Chondrocyte (in vitro differentiated cells): ENCODE measurements around the gene HHAT. TPM values are rescaled to one million over a fixed set of nuclear protein-coding genes. Genes with fewer than 3 reads are reported as not detected.

ENCODE experiments used
- DNase-seq: peaks from one replicate; pipeline ENCODE4 v3.0.0; 2021; ENCODE audit warnings: mixed read lengths, low spot score
- H3K27ac Mint-ChIP-seq: one replicate; pipeline ENCODE4 v1.8.0; 2021; ENCODE audit warnings: mild to moderate bottlenecking, moderate library complexity, mixed read lengths; ENCODE audit not compliant: unreplicated experiment
- H3K27me3 Mint-ChIP-seq: 2 replicates; pipeline ENCODE4 v1.8.0; 2021; ENCODE audit warnings: low read depth, mixed read lengths
- H3K36me3 Mint-ChIP-seq: 2 replicates; pipeline ENCODE4 v1.8.0; 2021; ENCODE audit warnings: low read depth, mixed read lengths
- H3K4me1 Mint-ChIP-seq: 2 replicates; pipeline ENCODE4 v1.8.0; 2021; ENCODE audit warnings: low read depth, mild to moderate bottlenecking, mixed read lengths
- H3K4me3 Mint-ChIP-seq: one replicate; pipeline ENCODE4 v1.8.0; 2021; ENCODE audit warnings: mild to moderate bottlenecking, moderate library complexity, mixed read lengths; ENCODE audit not compliant: unreplicated experiment
- H3K9me3 Mint-ChIP-seq: 2 replicates; pipeline ENCODE4 v1.8.0; 2021; ENCODE audit warnings: low read depth, mixed read lengths
- total RNA-seq: library from RNA; stranded (reverse); gene quantifications from 3 replicates; pipeline ENCODE4 v1.2.1, GENCODE V29; 2021
- TF ChIP-seq, protein P1 (sequence below): fragments of 200-600 bp; sonication (generic); IDR thresholded peaks from 2 replicates; pipeline ENCODE4 v1.5.0; 2021; ENCODE audit warnings: antibody characterized with exemption, mild to moderate bottlenecking, moderate library complexity

HHAT gene
- total RNA-seq, 1 donor from 2014 or later, result 6.4 TPM

DNA sequence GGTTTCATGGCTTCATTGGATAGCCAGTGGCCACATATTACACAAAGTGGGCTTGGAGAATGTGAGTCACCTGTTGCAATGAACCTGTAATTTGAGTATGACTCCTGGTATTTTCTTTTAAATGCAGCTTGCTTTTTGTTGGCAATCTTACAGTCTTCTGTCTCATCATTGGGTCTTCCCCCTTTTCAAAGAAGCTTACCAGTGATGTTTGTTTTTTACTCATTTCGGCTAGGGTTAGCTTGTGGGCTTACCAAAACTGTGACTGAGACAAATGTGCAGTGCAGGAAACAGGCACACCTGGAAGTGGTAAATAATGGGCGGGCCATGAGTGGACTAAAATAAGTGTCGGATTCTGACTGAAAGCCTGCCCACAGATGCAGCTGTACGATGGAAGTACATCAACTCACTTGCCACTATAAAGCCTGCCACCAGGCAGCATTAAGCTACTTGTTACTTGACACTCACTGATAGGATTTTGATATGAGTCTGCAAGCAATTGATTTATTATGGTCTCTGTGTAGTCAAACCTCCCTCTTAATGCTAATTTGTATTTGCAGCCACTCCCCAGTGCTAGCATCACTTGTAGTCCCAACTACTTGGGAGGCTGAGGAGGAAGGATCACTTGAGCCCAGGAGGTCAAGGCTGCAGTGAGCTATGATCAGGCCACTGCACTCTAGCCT, 4.2 kb downstream of the HHAT start:
- DNase-seq, result no peak
- Mint-ChIP-seq H3K36me3 (no peaks in the 10 kb centered on the region), H3K9me3 (no peaks in the 10 kb centered on the region), H3K4me1 (peaks cover 24% of the 10 kb centered on the region), H3K27ac (no peak overlapping the region), H3K27me3 (no peaks in the 10 kb centered on the region), H3K4me3 (no peak overlapping the region)
- TF ChIP-seq, protein P1, sequence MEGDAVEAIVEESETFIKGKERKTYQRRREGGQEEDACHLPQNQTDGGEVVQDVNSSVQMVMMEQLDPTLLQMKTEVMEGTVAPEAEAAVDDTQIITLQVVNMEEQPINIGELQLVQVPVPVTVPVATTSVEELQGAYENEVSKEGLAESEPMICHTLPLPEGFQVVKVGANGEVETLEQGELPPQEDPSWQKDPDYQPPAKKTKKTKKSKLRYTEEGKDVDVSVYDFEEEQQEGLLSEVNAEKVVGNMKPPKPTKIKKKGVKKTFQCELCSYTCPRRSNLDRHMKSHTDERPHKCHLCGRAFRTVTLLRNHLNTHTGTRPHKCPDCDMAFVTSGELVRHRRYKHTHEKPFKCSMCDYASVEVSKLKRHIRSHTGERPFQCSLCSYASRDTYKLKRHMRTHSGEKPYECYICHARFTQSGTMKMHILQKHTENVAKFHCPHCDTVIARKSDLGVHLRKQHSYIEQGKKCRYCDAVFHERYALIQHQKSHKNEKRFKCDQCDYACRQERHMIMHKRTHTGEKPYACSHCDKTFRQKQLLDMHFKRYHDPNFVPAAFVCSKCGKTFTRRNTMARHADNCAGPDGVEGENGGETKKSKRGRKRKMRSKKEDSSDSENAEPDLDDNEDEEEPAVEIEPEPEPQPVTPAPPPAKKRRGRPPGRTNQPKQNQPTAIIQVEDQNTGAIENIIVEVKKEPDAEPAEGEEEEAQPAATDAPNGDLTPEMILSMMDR, result no peak

DNA sequence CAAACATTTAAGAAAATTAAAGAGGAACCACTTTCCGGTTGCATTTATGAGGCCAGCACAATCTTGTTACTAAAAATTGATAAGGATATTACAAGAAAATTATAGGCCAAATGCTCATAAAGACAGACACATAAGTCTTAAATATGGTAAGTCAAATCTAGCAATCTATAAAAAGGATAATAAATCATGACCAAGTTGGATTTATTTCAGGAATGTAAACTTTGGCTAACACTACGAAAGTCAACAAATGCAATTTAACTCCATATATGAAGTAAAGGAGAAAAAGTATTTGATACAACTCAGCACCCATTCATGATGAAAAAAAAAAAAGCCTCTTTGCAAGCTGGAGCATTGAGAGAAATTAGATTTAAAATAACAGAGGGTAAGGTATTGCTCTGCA, 6.3 kb downstream of the HHAT start:
- no peak overlapping the region for H3K27ac Mint-ChIP-seq

DNA sequence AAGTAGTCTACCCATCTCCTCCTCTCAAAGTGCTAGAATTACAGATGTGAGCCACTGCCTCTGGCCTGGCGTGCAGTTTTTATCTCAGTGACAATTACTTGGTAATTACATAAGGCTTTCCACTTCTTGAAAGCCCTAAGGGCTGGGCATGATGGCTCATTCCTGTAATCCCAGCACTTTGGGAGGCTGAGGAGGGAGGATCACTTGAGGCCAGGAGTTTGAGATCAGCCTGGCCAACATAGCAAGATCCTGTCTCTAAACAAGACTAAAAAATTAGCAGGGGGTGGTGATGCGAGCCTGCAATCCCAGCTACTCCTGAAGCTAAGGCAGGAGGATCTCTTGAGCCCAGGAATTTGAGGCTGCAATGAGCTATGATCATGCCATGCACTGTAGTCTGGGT, 7.7 kb downstream of the HHAT start:
- H3K27me3 Mint-ChIP-seq, result no peaks in the 10 kb centered on the region
- peaks cover 4% of the 10 kb centered on the region for H3K4me1 Mint-ChIP-seq
- no peak overlapping the region for H3K4me3 Mint-ChIP-seq
- no peaks in the 10 kb centered on the region for H3K36me3 Mint-ChIP-seq
- no peaks in the 10 kb centered on the region for H3K9me3 Mint-ChIP-seq
- no peak overlapping the region for H3K27ac Mint-ChIP-seq
- DNase-seq, result no peak
- TF ChIP-seq, protein P1, result no peak

More for the DNA sequence above, 6.3 kb downstream of the HHAT start:
- DNase-seq, result no peak
- H3K4me3 Mint-ChIP-seq, result no peak overlapping the region
- H3K27me3 Mint-ChIP-seq, result no peaks in the 10 kb centered on the region
- peaks cover 9% of the 10 kb centered on the region for H3K4me1 Mint-ChIP-seq
- H3K9me3 Mint-ChIP-seq, result no peaks in the 10 kb centered on the region
- TF ChIP-seq, protein P1, result no peak
- H3K36me3 Mint-ChIP-seq, result no peaks in the 10 kb centered on the region

DNA sequence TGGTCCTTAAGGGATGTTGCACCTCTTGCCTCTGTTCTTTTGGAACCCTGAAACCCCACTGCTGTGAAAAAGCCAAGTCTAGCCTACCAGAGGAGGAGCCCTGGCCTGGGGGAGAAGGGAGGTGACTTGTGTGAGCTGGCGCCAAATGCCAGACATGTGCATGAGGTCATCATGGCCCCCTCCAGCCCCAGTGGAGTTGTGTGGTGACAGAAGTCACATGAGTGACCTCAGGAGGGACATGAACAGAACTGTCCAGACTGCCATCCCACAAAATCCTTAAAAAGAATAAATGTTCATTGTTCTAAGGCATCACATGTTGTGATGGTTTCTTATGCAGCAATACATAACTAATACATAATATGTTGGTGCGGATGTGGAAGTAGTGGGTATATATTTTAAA, 10.8 kb downstream of the HHAT start:
- H3K4me1 Mint-ChIP-seq, result peaks cover 4% of the 10 kb centered on the region

DNA sequence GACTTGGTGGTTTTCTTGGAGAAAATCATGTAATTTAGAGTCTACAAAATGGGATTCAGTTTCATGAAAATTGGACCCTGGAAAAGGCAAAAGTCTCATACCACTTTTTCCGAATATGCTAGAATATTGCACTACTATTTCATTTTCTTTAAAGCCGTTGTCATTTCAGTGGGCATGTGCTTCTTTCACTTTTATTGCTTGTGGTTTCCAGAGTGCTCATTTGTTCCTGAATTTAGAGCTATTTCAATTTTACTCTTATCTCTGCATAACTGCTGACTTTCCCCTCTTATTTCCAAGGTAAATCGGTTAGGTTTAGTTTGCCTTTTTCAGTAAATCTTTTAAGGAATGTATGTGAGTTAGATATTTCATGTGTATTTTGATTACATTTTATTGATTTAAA, 11.6 kb downstream of the HHAT start:
- Mint-ChIP-seq H3K4me3 (no peak overlapping the region), H3K36me3 (no peaks in the 10 kb centered on the region), H3K27ac (no peak overlapping the region), H3K9me3 (no peaks in the 10 kb centered on the region), H3K27me3 (no peaks in the 10 kb centered on the region), H3K4me1 (no peaks in the 10 kb centered on the region)
- TF ChIP-seq, protein P1, result no peak
- no peak for DNase-seq

More for the DNA sequence above, 10.8 kb downstream of the HHAT start:
- no peak overlapping the region for H3K4me3 Mint-ChIP-seq
- H3K9me3 Mint-ChIP-seq, result no peaks in the 10 kb centered on the region
- no peaks in the 10 kb centered on the region for H3K36me3 Mint-ChIP-seq
- TF ChIP-seq, protein P1, result no peak
- no peak for DNase-seq
- no peak overlapping the region for H3K27ac Mint-ChIP-seq
- no peaks in the 10 kb centered on the region for H3K27me3 Mint-ChIP-seq
